Sigmoid colon (tissue), 4 donors: ENCODE results near the gene MEAF6.

Source experiments
- EP300 ChIP-seq, 4 donors: sonication (generic); formaldehyde crosslinking; IDR thresholded peaks; one replicate each; pipeline ENCODE4 v1.6.1; 2017; ENCODE audit warnings: antibody characterized with exemption in 4 of 4
- POLR2A ChIP-seq, 2 donors: fragments of 450-650 bp; IDR thresholded peaks; one replicate each; pipeline ENCODE4 v1.6.1; 2016; ENCODE audit warnings: antibody characterized with exemption in 2 of 2, mild to moderate bottlenecking in 2 of 2, moderate library complexity in 2 of 2
- POLR2AphosphoS5 ChIP-seq, 4 donors: sonication (generic); formaldehyde crosslinking; IDR thresholded peaks; one replicate each; pipeline ENCODE4 v1.6.1; 2017; ENCODE audit warnings: antibody characterized with exemption in 4 of 4
- TF ChIP-seq, protein P1 (sequence below), 4 experiments: fragments of 450-650 bp in 3 of 4; fragments of 200-600 bp in 1 of 4; IDR thresholded peaks; one replicate each; pipeline ENCODE4 v1.5.1; 2016 to 2019; ENCODE audit warnings: antibody characterized with exemption in 4 of 4, mild to moderate bottlenecking in 3 of 4, moderate library complexity in 2 of 4

DNA sequence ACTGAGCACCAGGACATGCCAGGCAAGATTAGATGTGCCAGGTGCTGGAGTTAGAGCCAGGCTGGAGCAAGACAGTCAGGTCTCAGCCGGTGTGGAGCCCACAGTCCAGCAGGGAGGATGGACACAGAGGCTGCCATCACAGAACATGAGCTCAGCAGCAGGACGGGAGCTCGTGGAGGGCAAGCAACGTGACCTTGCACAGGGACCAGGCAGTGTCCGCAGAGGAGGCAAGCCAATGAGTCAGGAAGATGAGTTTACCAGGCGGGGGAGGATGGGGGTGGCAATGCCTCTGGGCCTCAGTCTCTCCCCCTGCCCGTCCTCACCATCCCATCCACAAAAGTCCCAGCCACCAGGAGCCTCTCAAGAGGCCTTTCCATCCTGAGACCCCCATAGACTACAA is 60.9 kb downstream of the MEAF6 start:
- TF ChIP-seq, protein P1, sequence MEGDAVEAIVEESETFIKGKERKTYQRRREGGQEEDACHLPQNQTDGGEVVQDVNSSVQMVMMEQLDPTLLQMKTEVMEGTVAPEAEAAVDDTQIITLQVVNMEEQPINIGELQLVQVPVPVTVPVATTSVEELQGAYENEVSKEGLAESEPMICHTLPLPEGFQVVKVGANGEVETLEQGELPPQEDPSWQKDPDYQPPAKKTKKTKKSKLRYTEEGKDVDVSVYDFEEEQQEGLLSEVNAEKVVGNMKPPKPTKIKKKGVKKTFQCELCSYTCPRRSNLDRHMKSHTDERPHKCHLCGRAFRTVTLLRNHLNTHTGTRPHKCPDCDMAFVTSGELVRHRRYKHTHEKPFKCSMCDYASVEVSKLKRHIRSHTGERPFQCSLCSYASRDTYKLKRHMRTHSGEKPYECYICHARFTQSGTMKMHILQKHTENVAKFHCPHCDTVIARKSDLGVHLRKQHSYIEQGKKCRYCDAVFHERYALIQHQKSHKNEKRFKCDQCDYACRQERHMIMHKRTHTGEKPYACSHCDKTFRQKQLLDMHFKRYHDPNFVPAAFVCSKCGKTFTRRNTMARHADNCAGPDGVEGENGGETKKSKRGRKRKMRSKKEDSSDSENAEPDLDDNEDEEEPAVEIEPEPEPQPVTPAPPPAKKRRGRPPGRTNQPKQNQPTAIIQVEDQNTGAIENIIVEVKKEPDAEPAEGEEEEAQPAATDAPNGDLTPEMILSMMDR (IDR thresholded peaks at IDR 0.05) = no peak
- TF ChIP-seq POLR2A (IDR thresholded peaks at IDR 0.05) = no peak
- no peak for TF ChIP-seq POLR2AphosphoS5 (IDR thresholded peaks at IDR 0.05)
- TF ChIP-seq EP300 (IDR thresholded peaks at IDR 0.05) = no peak
